Panc1 (cell line): ENCODE data around the gene TSC22D1. TPM values are rescaled to one million over a fixed set of nuclear protein-coding genes. Genes with fewer than 3 reads are reported as not detected.

Experiments used
- ATAC-seq: fragments of 200-7000 bp; cut with Tn5 transposase; 2 replicates; pipeline ENCODE4 v1.9.1; 2020; ENCODE audit warnings: mild to moderate bottlenecking, moderate library complexity
- BruUV-seq: library from RNA; stranded (reverse); fragments of 400-500 nt; replicated peaks from 2 replicates; lab custom pipeline; 2021; lab: Mats Ljungman, UMichigan
- CTCF ChIA-PET: fragments of 300-600 bp; sonication (Branson Sonifier 250); formaldehyde crosslinking; loops from one replicate; lab custom pipeline; 2022; ENCODE audit warnings: antibody characterized with exemption; lab: Charles Lee
- POLR2A ChIA-PET: fragments of 300-600 bp; sonication (Branson Sonifier 250); formaldehyde crosslinking; loops from one replicate; lab custom pipeline; 2022; ENCODE audit warnings: antibody characterized with exemption; lab: Charles Lee
- DNase-seq: peaks from one replicate; pipeline ENCODE4 v3.0.0-alpha.2; 2010; ENCODE audit warnings: low read depth, low spot score
- H3K27ac ChIP-seq: 2 replicates; pipeline ENCODE4 v1.5.1; 2011; ENCODE audit warnings: mild to moderate bottlenecking, low read length, inconsistent platforms
- H3K27me3 ChIP-seq: fragments of 200-500 bp; sonication (Bioruptor generic); 2 replicates; pipeline ENCODE4 v1.6.0; 2014; ENCODE audit warnings: low read length, inconsistent platforms; ENCODE audit not compliant: control insufficient read depth, insufficient read depth
- H3K36me3 ChIP-seq: fragments of 200-500 bp; sonication (Bioruptor generic); 2 replicates; pipeline ENCODE4 v1.5.1; 2014; ENCODE audit warnings: inconsistent platforms, mild to moderate bottlenecking, low read length, moderate library complexity; ENCODE audit not compliant: control insufficient read depth, insufficient read depth
- H3K4me1 ChIP-seq: 2 replicates; pipeline ENCODE4 v1.5.1; 2011; ENCODE audit warnings: inconsistent platforms, mild to moderate bottlenecking, low read length, moderate library complexity; ENCODE audit not compliant: control insufficient read depth, insufficient read depth
- H3K4me3 ChIP-seq, 2 experiments: 2 replicates each; pipeline ENCODE4 v1.5.1; 2011 to 2012; ENCODE audit warnings: low read depth in 2 of 2, low read length in 2 of 2, mild to moderate bottlenecking in 2 of 2, inconsistent platforms in 1 of 2, moderate library complexity in 1 of 2
- H3K9me3 ChIP-seq: fragments of 200-500 bp; sonication (Bioruptor generic); 2 replicates; pipeline ENCODE4 v1.5.1; 2014; ENCODE audit warnings: low read depth, mild to moderate bottlenecking, inconsistent platforms, low read length, moderate library complexity; ENCODE audit not compliant: control insufficient read depth, insufficient read depth
- POLR2AphosphoS5 ChIP-seq: IDR thresholded peaks from 2 replicates; pipeline ENCODE4 v1.6.1; 2012; ENCODE audit warnings: mild to moderate bottlenecking, low read depth, low read length, moderate library complexity
- SIN3A ChIP-seq: IDR thresholded peaks from 2 replicates; pipeline ENCODE4 v1.6.1; 2012; ENCODE audit warnings: low read depth, mild to moderate bottlenecking, low read length, moderate library complexity, borderline replicate concordance; ENCODE audit not compliant: insufficient read depth
- TCF7L2 ChIP-seq: IDR thresholded peaks from 2 replicates; pipeline ENCODE4 v1.6.1; 2011; ENCODE audit warnings: mild to moderate bottlenecking, low read depth, low read length, inconsistent platforms
- in situ Hi-C: cut with HindIII; loops from 2 replicates; pipeline ENCODE4 v1.10.0; 2016; ENCODE audit warnings: low sequenced_read_pairs, low pct_unique_long_range_greater_than_20kb
- intact Hi-C: fragments of 100-400 bp; cut with micrococcal nuclease; formaldehyde crosslinking; loops from one replicate; pipeline ENCODE4 v1.10.0; 2022; ENCODE audit not compliant: unreplicated experiment
- total RNA-seq: library from RNA; stranded (reverse); gene quantifications from one replicate; pipeline ENCODE4 v1.2.1, GENCODE V29; 2021; ENCODE audit not compliant: unreplicated experiment
- TF ChIP-seq, protein P1 (sequence below): fragments of 450-650 bp; IDR thresholded peaks from 2 replicates; pipeline ENCODE4 v1.5.1; 2017; ENCODE audit warnings: mild to moderate bottlenecking
- TF ChIP-seq, protein P2 (sequence below), 2 experiments: IDR thresholded peaks; 2 replicates each; pipeline ENCODE4 v1.6.1; 2011 to 2012; ENCODE audit warnings: low read depth in 2 of 2, control low read depth in 1 of 2, low read length in 1 of 2, mild to moderate bottlenecking in 1 of 2, moderate library complexity in 1 of 2; ENCODE audit not compliant: insufficient read depth in 1 of 2

The TSC22D1 gene
- total RNA-seq, 1 experiment from 2014 or later: 31.8 TPM

DNA sequence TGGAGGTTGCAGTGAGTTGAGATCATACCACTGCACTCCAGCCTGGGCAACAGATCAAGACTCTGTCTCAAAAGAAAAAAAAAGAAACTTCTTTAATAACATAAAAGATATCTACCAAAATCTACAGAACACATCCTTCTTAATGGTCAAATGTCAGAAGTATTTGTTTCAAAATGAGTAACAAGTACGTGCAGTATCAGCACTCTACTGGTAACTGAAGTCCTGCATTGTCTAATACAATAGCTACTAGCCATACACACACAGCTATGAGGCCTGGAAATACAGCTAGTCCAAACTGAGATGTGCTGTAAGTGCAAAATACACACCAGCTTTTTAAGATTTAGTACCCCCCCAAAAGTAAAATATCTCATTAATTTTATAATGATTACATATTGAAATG lies 88.1 kb downstream of the TSC22D1 start:
- ATAC-seq: no peak
- Histone ChIP-seq H3K27me3 (no peaks in the 10 kb centered on the region), H3K36me3 (no peaks in the 10 kb centered on the region), H3K9me3 (no peaks in the 10 kb centered on the region), H3K27ac (no peak overlapping the region), H3K4me3 (no peak overlapping the region), H3K4me1 (no peaks in the 10 kb centered on the region)
- DNase-seq: no peak
- intact Hi-C loops (no loop called here), in situ Hi-C loops (no loop called here)
- BruUV-seq: no TSS peak
- CTCF ChIA-PET: no interaction called here
- TF ChIP-seq, protein P1, sequence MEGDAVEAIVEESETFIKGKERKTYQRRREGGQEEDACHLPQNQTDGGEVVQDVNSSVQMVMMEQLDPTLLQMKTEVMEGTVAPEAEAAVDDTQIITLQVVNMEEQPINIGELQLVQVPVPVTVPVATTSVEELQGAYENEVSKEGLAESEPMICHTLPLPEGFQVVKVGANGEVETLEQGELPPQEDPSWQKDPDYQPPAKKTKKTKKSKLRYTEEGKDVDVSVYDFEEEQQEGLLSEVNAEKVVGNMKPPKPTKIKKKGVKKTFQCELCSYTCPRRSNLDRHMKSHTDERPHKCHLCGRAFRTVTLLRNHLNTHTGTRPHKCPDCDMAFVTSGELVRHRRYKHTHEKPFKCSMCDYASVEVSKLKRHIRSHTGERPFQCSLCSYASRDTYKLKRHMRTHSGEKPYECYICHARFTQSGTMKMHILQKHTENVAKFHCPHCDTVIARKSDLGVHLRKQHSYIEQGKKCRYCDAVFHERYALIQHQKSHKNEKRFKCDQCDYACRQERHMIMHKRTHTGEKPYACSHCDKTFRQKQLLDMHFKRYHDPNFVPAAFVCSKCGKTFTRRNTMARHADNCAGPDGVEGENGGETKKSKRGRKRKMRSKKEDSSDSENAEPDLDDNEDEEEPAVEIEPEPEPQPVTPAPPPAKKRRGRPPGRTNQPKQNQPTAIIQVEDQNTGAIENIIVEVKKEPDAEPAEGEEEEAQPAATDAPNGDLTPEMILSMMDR: no peak
- no peak for TF ChIP-seq SIN3A
- TF ChIP-seq POLR2AphosphoS5: no peak
- TF ChIP-seq, protein P2, sequence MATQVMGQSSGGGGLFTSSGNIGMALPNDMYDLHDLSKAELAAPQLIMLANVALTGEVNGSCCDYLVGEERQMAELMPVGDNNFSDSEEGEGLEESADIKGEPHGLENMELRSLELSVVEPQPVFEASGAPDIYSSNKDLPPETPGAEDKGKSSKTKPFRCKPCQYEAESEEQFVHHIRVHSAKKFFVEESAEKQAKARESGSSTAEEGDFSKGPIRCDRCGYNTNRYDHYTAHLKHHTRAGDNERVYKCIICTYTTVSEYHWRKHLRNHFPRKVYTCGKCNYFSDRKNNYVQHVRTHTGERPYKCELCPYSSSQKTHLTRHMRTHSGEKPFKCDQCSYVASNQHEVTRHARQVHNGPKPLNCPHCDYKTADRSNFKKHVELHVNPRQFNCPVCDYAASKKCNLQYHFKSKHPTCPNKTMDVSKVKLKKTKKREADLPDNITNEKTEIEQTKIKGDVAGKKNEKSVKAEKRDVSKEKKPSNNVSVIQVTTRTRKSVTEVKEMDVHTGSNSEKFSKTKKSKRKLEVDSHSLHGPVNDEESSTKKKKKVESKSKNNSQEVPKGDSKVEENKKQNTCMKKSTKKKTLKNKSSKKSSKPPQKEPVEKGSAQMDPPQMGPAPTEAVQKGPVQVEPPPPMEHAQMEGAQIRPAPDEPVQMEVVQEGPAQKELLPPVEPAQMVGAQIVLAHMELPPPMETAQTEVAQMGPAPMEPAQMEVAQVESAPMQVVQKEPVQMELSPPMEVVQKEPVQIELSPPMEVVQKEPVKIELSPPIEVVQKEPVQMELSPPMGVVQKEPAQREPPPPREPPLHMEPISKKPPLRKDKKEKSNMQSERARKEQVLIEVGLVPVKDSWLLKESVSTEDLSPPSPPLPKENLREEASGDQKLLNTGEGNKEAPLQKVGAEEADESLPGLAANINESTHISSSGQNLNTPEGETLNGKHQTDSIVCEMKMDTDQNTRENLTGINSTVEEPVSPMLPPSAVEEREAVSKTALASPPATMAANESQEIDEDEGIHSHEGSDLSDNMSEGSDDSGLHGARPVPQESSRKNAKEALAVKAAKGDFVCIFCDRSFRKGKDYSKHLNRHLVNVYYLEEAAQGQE (IDR thresholded peaks at IDR 0.05; ENCODE audit: insufficient read depth in 1 of 2, low read depth in 2 of 2, low read length in 1 of 2): no peak
- TF ChIP-seq TCF7L2: no peak
- POLR2A ChIA-PET: no interaction called here

DNA sequence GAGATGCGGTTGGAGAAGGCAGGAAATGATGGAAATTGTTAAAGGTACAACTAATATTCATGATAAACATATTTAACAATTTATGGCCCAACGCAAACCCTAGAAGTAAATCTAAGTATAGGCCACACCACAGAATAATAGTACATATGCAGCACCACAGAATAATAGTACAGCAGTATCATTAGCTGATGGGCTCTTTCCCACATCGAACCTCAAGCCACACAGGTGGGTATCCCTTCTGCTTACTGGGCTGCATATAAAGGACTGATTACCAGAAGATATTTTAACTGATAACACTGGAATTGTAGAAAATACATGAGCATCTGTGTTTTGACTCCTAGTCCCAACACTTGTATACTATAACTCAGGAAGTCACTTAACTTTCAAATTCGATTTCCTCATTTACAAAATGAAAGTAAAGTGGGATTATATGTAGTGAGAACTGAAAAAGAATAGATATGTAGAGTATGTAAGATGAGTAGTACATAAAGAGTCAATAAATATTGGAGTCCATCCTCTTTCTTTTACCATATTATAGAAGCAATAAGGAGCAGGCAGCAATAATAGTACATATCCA lies 91.5 kb downstream of the TSC22D1 start:
- CTCF ChIA-PET: interaction anchor here (0.5 kb wide), 1 partner anchor 465 kb away, joined by 3 read pairs; no protein-coding TSS in a partner anchor

More for the DNA sequence above, 91.5 kb downstream of the TSC22D1 start:
- no peaks in the 10 kb centered on the region for H3K9me3 ChIP-seq
- in situ Hi-C loops: no loop called here
- ATAC-seq (no peak), DNase-seq (no peak)
- H3K27me3 ChIP-seq: no peaks in the 10 kb centered on the region
- POLR2A ChIA-PET: no interaction called here
- BruUV-seq: no TSS peak
- TF ChIP-seq, protein P2 (IDR thresholded peaks at IDR 0.05; ENCODE audit: insufficient read depth in 1 of 2, low read depth in 2 of 2, low read length in 1 of 2): no peak
- TF ChIP-seq SIN3A (no peak), POLR2AphosphoS5 (no peak), TCF7L2 (no peak)
- TF ChIP-seq, protein P1: no peak
- H3K4me1 ChIP-seq: no peaks in the 10 kb centered on the region
- intact Hi-C loops: no loop called here
- no peak overlapping the region for H3K4me3 ChIP-seq
- H3K36me3 ChIP-seq: no peaks in the 10 kb centered on the region
- no peak overlapping the region for H3K27ac ChIP-seq
